Mammary epithelial cell (primary cell): Measurements from ENCODE around the gene TMEM208.

Experiments
- EZH2 ChIP-seq: IDR thresholded peaks from 2 replicates; pipeline ENCODE4 v1.6.1; 2012; ENCODE audit warnings: low read length, inconsistent platforms, borderline replicate concordance
- TF ChIP-seq, protein P1 (sequence below), 2 donors: IDR thresholded peaks in 1 of 2; conservative IDR thresholded peaks in 1 of 2; 2 replicates each; pipeline ENCODE4 v1.5.1; 2011 to 2012; ENCODE audit warnings: inconsistent platforms in 2 of 2, low read length in 2 of 2, mild to moderate bottlenecking in 2 of 2, control low read depth in 1 of 2, low read depth in 1 of 2; ENCODE audit not compliant: insufficient read depth in 1 of 2; ENCODE audit errors: extremely low read depth in 1 of 2

GRCh38 chr16:67185651-67186134 lies 41.2 kb upstream of the TMEM208 start:
- TF ChIP-seq, protein P1, sequence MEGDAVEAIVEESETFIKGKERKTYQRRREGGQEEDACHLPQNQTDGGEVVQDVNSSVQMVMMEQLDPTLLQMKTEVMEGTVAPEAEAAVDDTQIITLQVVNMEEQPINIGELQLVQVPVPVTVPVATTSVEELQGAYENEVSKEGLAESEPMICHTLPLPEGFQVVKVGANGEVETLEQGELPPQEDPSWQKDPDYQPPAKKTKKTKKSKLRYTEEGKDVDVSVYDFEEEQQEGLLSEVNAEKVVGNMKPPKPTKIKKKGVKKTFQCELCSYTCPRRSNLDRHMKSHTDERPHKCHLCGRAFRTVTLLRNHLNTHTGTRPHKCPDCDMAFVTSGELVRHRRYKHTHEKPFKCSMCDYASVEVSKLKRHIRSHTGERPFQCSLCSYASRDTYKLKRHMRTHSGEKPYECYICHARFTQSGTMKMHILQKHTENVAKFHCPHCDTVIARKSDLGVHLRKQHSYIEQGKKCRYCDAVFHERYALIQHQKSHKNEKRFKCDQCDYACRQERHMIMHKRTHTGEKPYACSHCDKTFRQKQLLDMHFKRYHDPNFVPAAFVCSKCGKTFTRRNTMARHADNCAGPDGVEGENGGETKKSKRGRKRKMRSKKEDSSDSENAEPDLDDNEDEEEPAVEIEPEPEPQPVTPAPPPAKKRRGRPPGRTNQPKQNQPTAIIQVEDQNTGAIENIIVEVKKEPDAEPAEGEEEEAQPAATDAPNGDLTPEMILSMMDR (conservative IDR thresholded peaks at IDR 0.05 in 1 of 2, IDR thresholded peaks at IDR 0.05 in 1 of 2; ENCODE audit: extremely low read depth in 1 of 2, insufficient read depth in 1 of 2, low read depth in 1 of 2, low read length in 2 of 2), result no peak
- TF ChIP-seq EZH2, result no peak
